NCI-H1092 treated with DMSO at 0.1 percent for 48 hours (cell line): ENCODE measurements around the gene EML3.

ENCODE experiments used
- DNase-seq: peaks from one replicate; lab custom pipeline; 2025; lab: John Stamatoyannopoulos, UW

EML3 gene

DNA sequence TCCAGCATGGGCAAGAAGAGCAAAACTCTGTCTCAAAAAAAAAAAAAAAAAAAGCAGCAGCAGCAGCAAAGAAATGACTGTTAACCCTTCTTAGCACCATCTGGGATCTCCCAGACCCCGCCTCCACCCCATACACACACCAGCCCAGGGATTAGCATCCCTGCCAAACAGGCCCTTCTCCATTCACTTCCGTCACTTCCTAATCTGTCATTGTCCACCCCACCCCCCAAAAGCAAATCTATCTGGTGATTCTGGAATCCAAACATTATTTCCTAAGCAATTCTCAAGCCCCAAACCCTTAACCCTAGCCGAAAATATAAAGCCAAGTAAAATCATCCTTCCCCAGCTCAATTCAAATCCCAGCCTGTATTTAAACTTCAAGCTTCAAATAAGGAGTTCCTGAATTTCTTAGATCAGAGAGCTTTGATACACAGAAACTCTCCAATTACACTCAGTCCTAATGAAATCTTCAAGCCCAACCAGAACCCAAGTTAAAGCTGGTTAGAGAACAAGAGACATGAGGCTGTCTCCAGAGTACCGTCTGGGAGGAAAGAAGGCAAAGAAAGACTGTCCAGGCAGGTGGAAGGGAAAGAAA lies 60.0 kb downstream of the EML3 start:
- no peak for DNase-seq
